Measurements from ENCODE around the gene CATSPER4.

The CATSPER4 gene

DNA sequence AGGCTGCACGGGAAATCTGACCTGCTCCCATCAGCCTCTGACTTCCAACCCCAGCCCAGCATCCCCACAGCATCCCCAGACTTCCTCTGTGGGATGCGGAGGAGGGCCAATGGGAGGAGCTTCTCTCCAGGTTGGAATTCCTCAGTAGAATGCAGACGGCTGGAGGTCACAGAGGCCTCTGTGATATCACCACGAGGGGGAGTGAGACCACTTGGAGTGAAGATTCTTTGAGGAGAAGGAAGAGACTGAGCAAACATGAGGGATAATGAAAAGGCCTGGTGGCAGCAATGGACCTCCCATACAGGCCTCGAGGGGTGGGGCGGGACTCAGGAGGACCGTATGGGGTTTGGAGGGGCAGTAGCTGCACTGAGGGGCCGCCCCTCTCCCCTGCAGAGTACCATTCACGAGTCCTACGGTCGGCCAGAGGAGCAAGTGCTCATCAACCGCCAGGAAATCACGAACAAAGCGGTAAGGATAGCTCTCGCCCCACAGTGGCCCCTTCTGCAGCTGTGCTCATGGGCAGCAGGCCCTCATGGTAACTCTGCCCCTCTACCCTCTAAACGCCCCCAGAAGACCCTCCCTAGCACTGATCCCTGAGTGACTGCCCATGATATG, at the start of gene CATSPER4:
CATSPER4 (plus strand) TSS at position 230 of the 615 bp plus-strand sequence; CDS start at position 256, 26 bp downstream.
- no peak for DNase-seq (ENCODE audit: low read depth)
- no peak within 1 kb of the TSS for H3K4me3 ChIP-seq (ENCODE audit: low read depth, low read length)

DNA sequence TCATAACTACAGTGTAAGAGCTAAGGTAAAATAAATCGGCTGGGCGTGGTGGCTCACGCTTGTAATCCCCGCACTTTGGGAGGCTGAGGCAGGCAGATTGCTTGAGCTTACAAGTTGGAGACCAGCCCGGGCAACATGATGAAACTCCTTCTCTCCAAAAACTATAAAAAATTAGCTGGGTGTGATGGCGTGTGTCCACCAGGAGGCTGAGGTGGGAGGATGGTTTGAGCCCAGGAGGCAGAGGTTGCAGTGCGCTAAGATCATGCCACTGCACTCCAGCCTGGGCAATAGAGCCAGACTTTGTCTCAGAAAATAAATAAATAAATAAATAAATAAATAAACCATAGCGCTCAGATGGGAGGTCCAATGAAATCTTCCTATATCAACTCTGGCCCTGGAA, 48.2 kb upstream of the CATSPER4 start:
- H3K4me3 ChIP-seq (ENCODE audit: low read depth, low read length): no peak overlapping the region
- no peak for DNase-seq (ENCODE audit: low read depth)

GRCh38 chr1:26145041-26145959, 45.1 kb upstream of the CATSPER4 start:
- DNase-seq (ENCODE audit: low read depth): peak; percentile 39
- H3K4me3 ChIP-seq (ENCODE audit: low read depth, low read length): no peak overlapping the region

- no peak overlapping the region for H3K4me3 ChIP-seq (ENCODE audit: low read depth, low read length)
- no peak for DNase-seq (ENCODE audit: low read depth)
These were observed 44.5 kb upstream of the CATSPER4 start for GRCh38 chr1:26145960-26146294.

GRCh38 chr1:26148887-26149286, 41.5 kb upstream of the CATSPER4 start:
- DNase-seq (ENCODE audit: low read depth): no peak
- H3K4me3 ChIP-seq (ENCODE audit: low read depth, low read length): no peak overlapping the region

DNA sequence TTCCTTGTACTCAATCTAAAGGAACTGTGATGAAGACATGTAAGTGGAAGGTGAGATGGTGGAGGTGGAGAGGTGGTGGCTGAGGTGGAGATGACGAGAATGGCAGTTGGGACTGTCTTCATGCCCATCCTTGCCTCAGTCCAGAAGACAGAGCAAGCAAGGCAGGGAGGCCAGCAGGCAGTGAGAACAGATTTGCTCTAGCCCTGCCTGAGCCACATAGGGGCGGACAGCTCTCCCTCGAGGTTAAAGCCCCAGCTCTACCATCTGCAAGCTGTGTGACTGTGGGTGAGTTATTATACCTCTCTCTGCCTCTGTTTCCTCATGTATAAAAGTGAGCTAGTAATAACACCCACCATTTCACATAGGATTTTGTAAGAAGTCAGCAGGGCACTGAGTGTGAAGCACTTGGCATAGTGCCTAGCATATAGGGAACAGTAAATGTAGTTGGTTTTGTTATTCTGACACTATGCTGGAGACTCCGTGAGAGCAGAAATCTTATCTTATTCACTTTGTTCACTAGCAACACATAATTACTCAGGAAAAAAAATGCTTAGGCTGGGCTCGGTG, 36.4 kb upstream of the CATSPER4 start:
- no peak for DNase-seq (ENCODE audit: low read depth)
- no peak overlapping the region for H3K4me3 ChIP-seq (ENCODE audit: low read depth, low read length)

DNA sequence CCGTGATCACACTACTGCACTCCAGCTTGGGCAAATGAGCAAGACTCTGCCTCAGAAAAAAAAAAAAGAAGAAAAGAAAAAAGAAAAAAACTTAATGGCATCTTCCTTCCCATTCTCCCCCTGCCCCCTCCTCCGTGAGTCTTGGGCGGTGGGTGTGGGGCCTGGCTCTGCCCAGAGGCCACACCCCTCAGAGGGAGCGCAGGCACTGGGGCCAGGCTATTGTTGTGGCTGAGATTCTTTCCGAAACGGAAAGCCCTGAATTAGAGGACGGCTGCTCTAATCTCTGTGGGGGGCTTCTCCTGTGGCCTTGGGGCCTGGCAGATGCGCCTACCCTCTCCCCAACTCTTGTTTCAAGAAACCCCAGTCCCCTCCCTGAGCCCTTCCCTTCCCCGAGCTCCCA, 35.7 kb upstream of the CATSPER4 start:
- no peak overlapping the region for H3K4me3 ChIP-seq (ENCODE audit: low read depth, low read length)
- no peak for DNase-seq (ENCODE audit: low read depth)

GRCh38 chr1:26155370-26156284, 34.8 kb upstream of the CATSPER4 start:
- DNase-seq (ENCODE audit: low read depth): no peak
- no peak overlapping the region for H3K4me3 ChIP-seq (ENCODE audit: low read depth, low read length)

GRCh38 chr1:26156285-26157038, 33.9 kb upstream of the CATSPER4 start:
- H3K4me3 ChIP-seq (ENCODE audit: low read depth, low read length): no peak overlapping the region
- DNase-seq (ENCODE audit: low read depth): no peak

- no peak overlapping the region for H3K4me3 ChIP-seq (ENCODE audit: low read depth, low read length)
- DNase-seq (ENCODE audit: low read depth): no peak
These were observed 32.0 kb upstream of the CATSPER4 start for GRCh38 chr1:26158271-26158907.

GRCh38 chr1:26158908-26159742, 31.3 kb upstream of the CATSPER4 start, which contains the start of gene FAM110D:
TSS of gene FAM110D (plus strand) at chr1:26159079. CDS start at chr1:26161292, 2,213 bp downstream.
- no peak for DNase-seq (ENCODE audit: low read depth)
- H3K4me3 ChIP-seq (ENCODE audit: low read depth, low read length): no peak within 1 kb of the TSS

DNA sequence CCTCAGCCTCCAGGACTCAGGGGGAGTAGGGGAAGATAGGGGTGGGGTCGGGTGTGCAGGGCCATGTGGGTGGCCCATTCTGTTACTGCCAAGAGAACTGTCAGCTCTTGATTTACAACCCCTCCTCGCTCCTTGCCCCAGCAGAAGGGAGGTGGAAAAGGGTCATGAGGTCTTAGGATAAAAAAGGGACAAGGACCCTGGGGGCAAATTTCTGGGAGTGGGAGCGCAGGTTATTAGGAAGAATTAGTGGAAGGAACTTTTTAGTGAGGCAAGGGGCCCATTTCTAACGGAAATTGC, 30.7 kb upstream of the CATSPER4 start:
- DNase-seq (ENCODE audit: low read depth): no peak
- no peak overlapping the region for H3K4me3 ChIP-seq (ENCODE audit: low read depth, low read length)

- peak overlapping the region; percentile 46 for H3K4me3 ChIP-seq (ENCODE audit: low read depth, low read length)
- DNase-seq (ENCODE audit: low read depth): no peak
These were observed 29.6 kb upstream of the CATSPER4 start for GRCh38 chr1:26160527-26161414.

DNA sequence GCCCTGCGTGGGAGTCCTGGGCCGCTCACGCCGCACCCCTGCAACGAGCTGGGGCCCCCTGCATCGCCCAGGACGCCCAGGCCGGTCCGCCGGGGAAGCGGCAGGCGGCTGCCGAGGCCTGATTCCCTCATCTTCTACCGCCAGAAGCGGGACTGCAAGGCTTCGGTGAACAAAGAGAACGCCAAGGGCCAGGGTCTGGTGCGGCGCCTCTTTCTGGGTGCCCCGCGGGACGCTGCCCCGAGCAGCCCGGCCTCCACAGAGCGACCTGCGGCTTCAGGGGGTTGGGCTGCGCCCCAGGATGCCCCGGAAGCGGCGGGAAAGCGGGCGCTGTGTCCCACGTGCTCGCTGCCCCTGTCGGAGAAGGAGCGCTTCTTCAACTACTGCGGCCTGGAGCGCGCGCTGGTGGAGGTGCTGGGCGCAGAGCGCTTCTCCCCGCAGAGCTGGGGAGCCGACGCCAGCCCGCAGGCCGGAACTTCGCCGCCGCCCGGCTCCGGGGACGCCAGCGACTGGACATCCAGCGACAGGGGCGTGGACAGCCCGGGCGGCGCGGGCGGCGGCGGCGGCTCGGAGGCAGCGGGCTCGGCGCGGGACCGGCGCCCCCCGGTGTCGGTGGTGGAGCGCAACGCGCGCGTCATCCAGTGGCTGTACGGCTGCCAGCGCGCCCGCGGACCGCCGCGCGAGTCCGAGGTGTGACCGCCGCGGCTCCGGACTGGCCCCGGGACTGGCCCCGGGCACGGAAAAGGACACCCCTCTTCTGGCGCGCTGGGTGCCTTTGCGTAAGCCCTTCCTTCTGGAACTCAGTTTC, 28.8 kb upstream of the CATSPER4 start:
- DNase-seq (ENCODE audit: low read depth): no peak
- peak overlapping the region; percentile 46 for H3K4me3 ChIP-seq (ENCODE audit: low read depth, low read length)

GRCh38 chr1:26162220-26162709, 28.1 kb upstream of the CATSPER4 start:
- peak overlapping the region; percentile 46 for H3K4me3 ChIP-seq (ENCODE audit: low read depth, low read length)
- DNase-seq (ENCODE audit: low read depth): no peak

DNA sequence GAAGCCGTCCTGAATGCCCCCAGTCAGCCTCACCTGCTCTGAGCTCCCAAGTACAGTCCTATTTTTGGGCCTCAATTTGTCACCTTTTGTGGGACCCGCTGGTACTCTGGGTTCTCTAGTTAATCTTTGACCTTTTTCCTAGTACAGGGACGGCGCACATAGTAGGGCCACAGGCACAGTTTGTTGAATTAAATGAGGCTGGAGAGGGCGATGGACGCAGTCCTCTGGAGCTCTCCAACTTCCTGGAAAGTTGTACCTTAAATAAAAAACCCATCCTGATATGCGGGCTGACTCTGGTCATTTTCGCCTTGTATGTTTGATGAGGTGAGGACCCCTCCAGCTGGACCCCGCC, 26.7 kb upstream of the CATSPER4 start:
- DNase-seq (ENCODE audit: low read depth): no peak
- peak overlapping the region; percentile 36 for H3K4me3 ChIP-seq (ENCODE audit: low read depth, low read length)

Data from skeletal muscle cell (primary cell).